Measurements from ENCODE around the gene B4GALT7. TPM values are rescaled to one million over a fixed set of nuclear protein-coding genes. Genes with fewer than 3 reads are reported as not detected.
A peak's percentile ranks its signal among the peaks of the same experiment; 100 is the strongest.

B4GALT7 gene
- total RNA-seq, 1 experiment from 2014 or later: 26.3 TPM

- DNase-seq: no peak
- H3K27ac ChIP-seq (ENCODE audit: insufficient read length, low read depth, low read length): no peak overlapping the region
- no peak overlapping the region for H2AK5ac ChIP-seq (ENCODE audit: insufficient read length, low read length)
- H3K79me1 ChIP-seq (ENCODE audit: insufficient read depth, low read depth, low read length, poor library complexity, severe bottlenecking): no peaks in the 10 kb centered on the region
- no peak overlapping the region for H4K91ac ChIP-seq (ENCODE audit: insufficient read length, low read depth, low read length)
- no peaks in the 10 kb centered on the region for H3K4me1 ChIP-seq (ENCODE audit: insufficient read depth, low read length)
- no peak overlapping the region for H2BK5ac ChIP-seq (ENCODE audit: insufficient read length, low read length)
- H3K4me1 Mint-ChIP-seq: peaks cover 2 to 9% of the 10 kb centered on the region in 2 experiments; a peak in 3 of 4 replicates
- no peak overlapping the region for H2BK15ac ChIP-seq (ENCODE audit: low read depth, low read length)
- peak overlapping the region; percentile 96 to 100 for H3K4me3 Mint-ChIP-seq
- H3K18ac ChIP-seq (ENCODE audit: insufficient read length, low read depth, low read length): no peak overlapping the region
- peak overlapping the region; percentile 83 for H3K4me2 ChIP-seq (ENCODE audit: insufficient read depth, insufficient read length, low read length)
- no peak overlapping the region for H3K56ac ChIP-seq (ENCODE audit: insufficient read length, low read depth, low read length)
- no peak overlapping the region for H2AFZ ChIP-seq (ENCODE audit: low read length)
- H4K8ac ChIP-seq (replicated peaks; ENCODE audit: insufficient read length, low read depth, low read length): no peak overlapping the region
- no peak overlapping the region for H2BK120ac ChIP-seq (ENCODE audit: low read depth, low read length, poor library complexity, severe bottlenecking)
- H3K9me3 ChIP-seq (ENCODE audit: control insufficient read depth, low read depth, low read length): no peaks in the 10 kb centered on the region
- no peak overlapping the region for H2BK20ac ChIP-seq (ENCODE audit: low read depth, low read length, poor library complexity, severe bottlenecking)
- TF ChIP-seq CTCF (conservative IDR thresholded peaks at IDR 0.05): no peak
- H3K27ac Mint-ChIP-seq: no peak overlapping the region
- WGBS (ENCODE audit: extremely low coverage, insufficient read length, low lambda C conversion rate): no CpG with 5 or more reads among the region's 13 CpGs
- H4K20me1 ChIP-seq (ENCODE audit: control insufficient read depth, insufficient read depth, insufficient read length): no peaks in the 10 kb centered on the region
- H3K23ac ChIP-seq (ENCODE audit: insufficient read length, low read depth, low read length): no peak overlapping the region
- H3K36me3 Mint-ChIP-seq (ENCODE audit: insufficient read depth in 1 of 3, low read depth in 3 of 3): peaks cover 25 to 46% (median 39%) of the 10 kb centered on the region in 3 experiments
- H3K79me2 ChIP-seq (ENCODE audit: insufficient read depth, low read length): no peaks in the 10 kb centered on the region
- H3K27me3 Mint-ChIP-seq (ENCODE audit: low read depth): peaks cover 24% of the 10 kb centered on the region
- H3K27me3 ChIP-seq (ENCODE audit: insufficient read depth, low read length): no peaks in the 10 kb centered on the region; the same call in 1 of the 2 replicates
- H3K4ac ChIP-seq (ENCODE audit: low read depth, low read length): no peak overlapping the region
- no peak overlapping the region for H3T11ph ChIP-seq (ENCODE audit: low read length)
- H3K23me2 ChIP-seq (ENCODE audit: insufficient read length, low read depth, low read length, poor library complexity, severe bottlenecking): peaks cover 6% of the 10 kb centered on the region
- no peak overlapping the region for H4K5ac ChIP-seq (ENCODE audit: insufficient read length, low read depth, low read length)
- H3K9me3 Mint-ChIP-seq: no peaks in the 10 kb centered on the region; a peak in 1 of 5 replicates
- H2BK12ac ChIP-seq (ENCODE audit: insufficient read length, low read depth, low read length): no peak overlapping the region
- H3K14ac ChIP-seq (ENCODE audit: insufficient read depth, low read length): no peak overlapping the region
- H3K9ac ChIP-seq (ENCODE audit: extremely low read depth, insufficient read length, low read length): no peak overlapping the region
These were observed 7.0 kb upstream of the B4GALT7 start for GRCh38 chr5:177592905-177593304.
